NT2/D1 (cell line): ENCODE results near the gene CAMTA1.

Experiments
- YY1 ChIP-seq: IDR thresholded peaks from 2 replicates; pipeline ENCODE4 v1.6.1; 2011; ENCODE audit not compliant: insufficient read length, insufficient read depth
- ZNF274 ChIP-seq: IDR thresholded peaks from 2 replicates; pipeline ENCODE4 v1.6.1; 2011; ENCODE audit warnings: mild to moderate bottlenecking, low read depth, low read length

- TF ChIP-seq YY1, result no peak
- no peak for TF ChIP-seq ZNF274
Observed at GRCh38 chr1:7430047-7430608, 644.9 kb downstream of the CAMTA1 start.
